Sigmoid colon (tissue), 7 donors: Measurements from ENCODE around the gene ST3GAL2. TPM values are rescaled to one million over a fixed set of nuclear protein-coding genes. Genes with fewer than 3 reads are reported as not detected.
"Not testable (repeated sequence)": the region's sequence is repeated elsewhere in the genome, so short reads cannot be mapped to it uniquely, and the experiment has no call there.

ENCODE experiments used
- DNase-seq: peaks from one replicate; pipeline ENCODE4 v3.0.0-alpha.2; 2019
- H3K27ac ChIP-seq, 4 donors: fragments of 200-600 bp; sonication (generic); one replicate each; pipeline ENCODE4 v1.5.1; 2016 to 2019; ENCODE audit warnings: mild to moderate bottlenecking in 1 of 4
- H3K27me3 ChIP-seq, 3 donors: fragments of 200-600 bp; sonication (generic); one replicate each; pipeline ENCODE4 v1.5.1; 2019; ENCODE audit warnings: mild to moderate bottlenecking in 1 of 3
- H3K36me3 ChIP-seq, 4 donors: fragments of 200-600 bp; sonication (generic); one replicate each; pipeline ENCODE4 v1.5.1; 2016 to 2019
- H3K4me1 ChIP-seq, 4 donors: fragments of 200-600 bp; sonication (generic); one replicate each; pipeline ENCODE4 v1.5.1; 2017 to 2019
- H3K4me3 ChIP-seq, 4 donors: fragments of 200-600 bp; sonication (generic); one replicate each; pipeline ENCODE4 v1.5.1; 2017 to 2019; ENCODE audit warnings: mild to moderate bottlenecking in 2 of 4, moderate library complexity in 1 of 4
- H3K9me3 ChIP-seq, 4 donors: fragments of 200-600 bp in 3 of 4; sonication (generic) in 3 of 4; one replicate each; pipeline versions ENCODE4 v1.5.1 to v1.6.1; 2013 to 2019
- CTCF ChIP-seq, 4 experiments: fragments of 450-650 bp in 3 of 4; fragments of 200-600 bp in 1 of 4; IDR thresholded peaks; one replicate each; pipeline ENCODE4 v1.5.1; 2016 to 2019; ENCODE audit warnings: antibody characterized with exemption in 4 of 4, mild to moderate bottlenecking in 3 of 4, moderate library complexity in 2 of 4
- EP300 ChIP-seq, 4 donors: sonication (generic); formaldehyde crosslinking; IDR thresholded peaks; one replicate each; pipeline ENCODE4 v1.6.1; 2017; ENCODE audit warnings: antibody characterized with exemption in 4 of 4
- POLR2A ChIP-seq, 2 donors: fragments of 450-650 bp; IDR thresholded peaks; one replicate each; pipeline ENCODE4 v1.6.1; 2016; ENCODE audit warnings: antibody characterized with exemption in 2 of 2, mild to moderate bottlenecking in 2 of 2, moderate library complexity in 2 of 2
- POLR2AphosphoS5 ChIP-seq, 4 donors: sonication (generic); formaldehyde crosslinking; IDR thresholded peaks; one replicate each; pipeline ENCODE4 v1.6.1; 2017; ENCODE audit warnings: antibody characterized with exemption in 4 of 4
- WGBS, 2 donors: extraction: QIAGEN DNeasy Blood & Tissue Kit; methylation state at CpG; one replicate each; pipeline ENCODE4 v1.1.7; 2013; 5-methylcytosine and 5-hydroxymethylcytosine counted together
- intact Hi-C: fragments of 100-400 bp; cut with DNase I; formaldehyde crosslinking; loops from one replicate; pipeline ENCODE4 v1.15.1; 2023
- polyA plus RNA-seq, 3 donors: library from polyadenylated mRNA; stranded (reverse); fragments of 200-250 nt; gene quantifications; one replicate each; pipeline ENCODE4 v1.2.3, GENCODE V29; 2013
- total RNA-seq, 4 donors: library from RNA; depleted of rRNA; stranded (reverse); fragments of >200 nt; gene quantifications; one replicate each; pipeline ENCODE4 v1.1.0, GENCODE V29; 2016
- donor health status: healthy with polysubstance abuse.
- donor health status: Bipolar disorder and iron deficiency.
- donor health status: healthy.

ST3GAL2 gene
- total and polyA plus RNA-seq, 7 donors: 2.3 to 21.3 (median 14.0) TPM

- intact Hi-C loops: no loop called here
Observed at GRCh38 chr16:70418274-70418992, 20.5 kb downstream of the ST3GAL2 start.

GRCh38 chr16:70417661-70418060, 21.2 kb downstream of the ST3GAL2 start:
- peaks cover 0 to 28% (median 11%) of the 10 kb centered on the region in 4 donors for H3K4me1 ChIP-seq
- no peaks in the 10 kb centered on the region for H3K36me3 ChIP-seq
- no peak overlapping the region for H3K27ac ChIP-seq
- DNase-seq: no peak
- H3K4me3 ChIP-seq: no peak overlapping the region
- H3K27me3 ChIP-seq: no peaks in the 10 kb centered on the region
- intact Hi-C loops: no loop called here
- no peak for TF ChIP-seq CTCF (IDR thresholded peaks at IDR 0.05)
- TF ChIP-seq POLR2A (IDR thresholded peaks at IDR 0.05): no peak
- TF ChIP-seq EP300 (IDR thresholded peaks at IDR 0.05): no peak
- no peak for TF ChIP-seq POLR2AphosphoS5 (IDR thresholded peaks at IDR 0.05)
- WGBS, 2 donors: 73 to 84% methylated on average over 7 of the region's 7 CpGs
- H3K9me3 ChIP-seq: no peaks in the 10 kb centered on the region

More at GRCh38 chr16:70418274-70418992, 20.5 kb downstream of the ST3GAL2 start:
- Histone ChIP-seq H3K27ac (no peak overlapping the region), H3K36me3 (peaks cover 0 to 6% (median 0%) of the 10 kb centered on the region in 4 donors), H3K9me3 (no peaks in the 10 kb centered on the region), H3K4me3 (no peak overlapping the region), H3K27me3 (no peaks in the 10 kb centered on the region), H3K4me1 (peaks cover 0 to 28% (median 11%) of the 10 kb centered on the region in 4 donors)
- WGBS, 2 donors: 62 to 81% methylated on average over 13 of the region's 13 CpGs
- no peak for DNase-seq
- TF ChIP-seq POLR2AphosphoS5 (IDR thresholded peaks at IDR 0.05) (no peak), EP300 (IDR thresholded peaks at IDR 0.05) (no peak), POLR2A (IDR thresholded peaks at IDR 0.05) (no peak), CTCF (IDR thresholded peaks at IDR 0.05) (no peak)

GRCh38 chr16:70416748-70417616, 21.9 kb downstream of the ST3GAL2 start:
- no peaks in the 10 kb centered on the region for H3K27me3 ChIP-seq
- DNase-seq: no peak
- WGBS, 2 donors: 35 to 65% methylated on average over 17 of the region's 17 CpGs
- H3K27ac ChIP-seq: no peak overlapping the region
- peaks cover 0 to 28% (median 11%) of the 10 kb centered on the region in 4 donors for H3K4me1 ChIP-seq
- peaks cover 0 to under 1% (median 0%) of the 10 kb centered on the region in 4 donors for H3K36me3 ChIP-seq
- H3K4me3 ChIP-seq: no peak overlapping the region
- TF ChIP-seq POLR2A (IDR thresholded peaks at IDR 0.05) (no peak), POLR2AphosphoS5 (IDR thresholded peaks at IDR 0.05) (no peak), EP300 (IDR thresholded peaks at IDR 0.05) (no peak), CTCF (IDR thresholded peaks at IDR 0.05) (no peak)
- no peaks in the 10 kb centered on the region for H3K9me3 ChIP-seq
- intact Hi-C loops: no loop called here

GRCh38 chr16:70413572-70413971, 25.3 kb downstream of the ST3GAL2 start:
- H3K27ac ChIP-seq, H3K9me3 ChIP-seq, H3K4me3 ChIP-seq, H3K36me3 ChIP-seq, intact Hi-C loops, DNase-seq, H3K27me3 ChIP-seq: not testable (repeated sequence)
- H3K4me1 ChIP-seq: peaks cover 0 to 21% (median 8%) of the 10 kb centered on the region in 4 donors
- WGBS, 2 donors: 97 to 100% methylated on average over 5 of the region's 5 CpGs

- H3K4me1 ChIP-seq: peaks cover 0 to 13% (median 5%) of the 10 kb centered on the region in 4 donors
- H3K9me3 ChIP-seq: no peaks in the 10 kb centered on the region
- no peak for TF ChIP-seq EP300 (IDR thresholded peaks at IDR 0.05)
- TF ChIP-seq POLR2AphosphoS5 (IDR thresholded peaks at IDR 0.05): no peak
- no peak for TF ChIP-seq CTCF (IDR thresholded peaks at IDR 0.05)
- TF ChIP-seq POLR2A (IDR thresholded peaks at IDR 0.05): no peak
- no peak overlapping the region for H3K27ac ChIP-seq
- 91 to 96% methylated on average over 8 of the region's 8 CpGs for WGBS, 2 donors
- H3K27me3 ChIP-seq: no peaks in the 10 kb centered on the region
- H3K4me3 ChIP-seq: no peak overlapping the region
- intact Hi-C loops: no loop called here
- no peak for DNase-seq
- peaks cover 0 to 6% (median 2%) of the 10 kb centered on the region in 4 donors for H3K36me3 ChIP-seq
Observed at GRCh38 chr16:70412385-70412784, 26.5 kb downstream of the ST3GAL2 start.
